ENCODE results near the gene OR2B2. TPM values are rescaled to one million over a fixed set of nuclear protein-coding genes. Genes with fewer than 3 reads are reported as not detected.

Gene OR2B2
- total RNA-seq, 1 experiment from 2014 or later = not detected

DNA sequence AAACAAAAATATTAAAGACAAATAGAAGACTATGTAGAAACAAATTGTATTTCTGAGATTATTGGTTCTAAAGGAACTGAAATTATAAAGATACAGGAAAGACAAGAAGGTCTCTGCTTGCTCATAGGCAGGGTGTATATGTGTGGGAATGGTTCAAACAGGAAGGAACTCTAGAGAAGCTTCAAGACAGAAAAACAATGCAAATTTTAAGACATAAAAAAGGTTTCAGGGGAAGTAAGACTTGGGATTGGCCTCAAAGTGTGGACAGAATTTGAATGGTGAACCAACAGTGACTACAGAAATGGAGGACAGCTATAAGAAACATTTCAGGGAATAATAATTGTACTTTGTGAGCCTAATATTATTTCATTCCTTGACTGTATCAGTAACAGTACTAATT lies 50.3 kb downstream of the OR2B2 start:
- Mint-ChIP-seq H3K27ac (no peak overlapping the region), H3K27me3 (ENCODE audit: low read depth) (peaks cover 4% of the 10 kb centered on the region; the same call in 1 of the 2 replicates), H3K9me3 (peaks cover 13% of the 10 kb centered on the region), H3K4me3 (no peak overlapping the region), H3K4me1 (peaks cover 7% of the 10 kb centered on the region), H3K36me3 (peaks cover 11% of the 10 kb centered on the region; the same call in 1 of the 2 replicates)
- CTCF ChIA-PET = interaction anchor here (1.5 kb wide), 1 partner anchor 33 kb away, joined by 3 read pairs; no protein-coding TSS in a partner anchor
- DNase-seq (ENCODE audit: low spot score) (no peak), ATAC-seq (no peak)
- no peak for TF ChIP-seq NR1H2 (CRISPR knock-in tag; IDR thresholded peaks at IDR 0.05)
- TF ChIP-seq, protein P1, sequence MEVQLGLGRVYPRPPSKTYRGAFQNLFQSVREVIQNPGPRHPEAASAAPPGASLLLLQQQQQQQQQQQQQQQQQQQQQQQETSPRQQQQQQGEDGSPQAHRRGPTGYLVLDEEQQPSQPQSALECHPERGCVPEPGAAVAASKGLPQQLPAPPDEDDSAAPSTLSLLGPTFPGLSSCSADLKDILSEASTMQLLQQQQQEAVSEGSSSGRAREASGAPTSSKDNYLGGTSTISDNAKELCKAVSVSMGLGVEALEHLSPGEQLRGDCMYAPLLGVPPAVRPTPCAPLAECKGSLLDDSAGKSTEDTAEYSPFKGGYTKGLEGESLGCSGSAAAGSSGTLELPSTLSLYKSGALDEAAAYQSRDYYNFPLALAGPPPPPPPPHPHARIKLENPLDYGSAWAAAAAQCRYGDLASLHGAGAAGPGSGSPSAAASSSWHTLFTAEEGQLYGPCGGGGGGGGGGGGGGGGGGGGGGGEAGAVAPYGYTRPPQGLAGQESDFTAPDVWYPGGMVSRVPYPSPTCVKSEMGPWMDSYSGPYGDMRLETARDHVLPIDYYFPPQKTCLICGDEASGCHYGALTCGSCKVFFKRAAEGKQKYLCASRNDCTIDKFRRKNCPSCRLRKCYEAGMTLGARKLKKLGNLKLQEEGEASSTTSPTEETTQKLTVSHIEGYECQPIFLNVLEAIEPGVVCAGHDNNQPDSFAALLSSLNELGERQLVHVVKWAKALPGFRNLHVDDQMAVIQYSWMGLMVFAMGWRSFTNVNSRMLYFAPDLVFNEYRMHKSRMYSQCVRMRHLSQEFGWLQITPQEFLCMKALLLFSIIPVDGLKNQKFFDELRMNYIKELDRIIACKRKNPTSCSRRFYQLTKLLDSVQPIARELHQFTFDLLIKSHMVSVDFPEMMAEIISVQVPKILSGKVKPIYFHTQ (CRISPR knock-in tag; IDR thresholded peaks at IDR 0.05) = no peak
- TF ChIP-seq, protein P2, sequence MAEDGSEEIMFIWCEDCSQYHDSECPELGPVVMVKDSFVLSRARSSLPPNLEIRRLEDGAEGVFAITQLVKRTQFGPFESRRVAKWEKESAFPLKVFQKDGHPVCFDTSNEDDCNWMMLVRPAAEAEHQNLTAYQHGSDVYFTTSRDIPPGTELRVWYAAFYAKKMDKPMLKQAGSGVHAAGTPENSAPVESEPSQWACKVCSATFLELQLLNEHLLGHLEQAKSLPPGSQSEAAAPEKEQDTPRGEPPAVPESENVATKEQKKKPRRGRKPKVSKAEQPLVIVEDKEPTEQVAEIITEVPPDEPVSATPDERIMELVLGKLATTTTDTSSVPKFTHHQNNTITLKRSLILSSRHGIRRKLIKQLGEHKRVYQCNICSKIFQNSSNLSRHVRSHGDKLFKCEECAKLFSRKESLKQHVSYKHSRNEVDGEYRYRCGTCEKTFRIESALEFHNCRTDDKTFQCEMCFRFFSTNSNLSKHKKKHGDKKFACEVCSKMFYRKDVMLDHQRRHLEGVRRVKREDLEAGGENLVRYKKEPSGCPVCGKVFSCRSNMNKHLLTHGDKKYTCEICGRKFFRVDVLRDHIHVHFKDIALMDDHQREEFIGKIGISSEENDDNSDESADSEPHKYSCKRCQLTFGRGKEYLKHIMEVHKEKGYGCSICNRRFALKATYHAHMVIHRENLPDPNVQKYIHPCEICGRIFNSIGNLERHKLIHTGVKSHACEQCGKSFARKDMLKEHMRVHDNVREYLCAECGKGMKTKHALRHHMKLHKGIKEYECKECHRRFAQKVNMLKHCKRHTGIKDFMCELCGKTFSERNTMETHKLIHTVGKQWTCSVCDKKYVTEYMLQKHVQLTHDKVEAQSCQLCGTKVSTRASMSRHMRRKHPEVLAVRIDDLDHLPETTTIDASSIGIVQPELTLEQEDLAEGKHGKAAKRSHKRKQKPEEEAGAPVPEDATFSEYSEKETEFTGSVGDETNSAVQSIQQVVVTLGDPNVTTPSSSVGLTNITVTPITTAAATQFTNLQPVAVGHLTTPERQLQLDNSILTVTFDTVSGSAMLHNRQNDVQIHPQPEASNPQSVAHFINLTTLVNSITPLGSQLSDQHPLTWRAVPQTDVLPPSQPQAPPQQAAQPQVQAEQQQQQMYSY (CRISPR knock-in tag; IDR thresholded peaks at IDR 0.05) = no peak
- TF ChIP-seq ZNF263 (CRISPR knock-in tag; IDR thresholded peaks at IDR 0.05; ENCODE audit: low read depth) = no peak
- TF ChIP-seq ELF4 (CRISPR knock-in tag; IDR thresholded peaks at IDR 0.05; ENCODE audit: low read depth) = no peak
- no peak for TF ChIP-seq RORB (CRISPR knock-in tag; IDR thresholded peaks at IDR 0.05)
- TF ChIP-seq GABPB1 (CRISPR knock-in tag; IDR thresholded peaks at IDR 0.05) = no peak
- no peak for TF ChIP-seq ZNF423 (CRISPR knock-in tag; IDR thresholded peaks at IDR 0.05)
- TF ChIP-seq, protein P3, sequence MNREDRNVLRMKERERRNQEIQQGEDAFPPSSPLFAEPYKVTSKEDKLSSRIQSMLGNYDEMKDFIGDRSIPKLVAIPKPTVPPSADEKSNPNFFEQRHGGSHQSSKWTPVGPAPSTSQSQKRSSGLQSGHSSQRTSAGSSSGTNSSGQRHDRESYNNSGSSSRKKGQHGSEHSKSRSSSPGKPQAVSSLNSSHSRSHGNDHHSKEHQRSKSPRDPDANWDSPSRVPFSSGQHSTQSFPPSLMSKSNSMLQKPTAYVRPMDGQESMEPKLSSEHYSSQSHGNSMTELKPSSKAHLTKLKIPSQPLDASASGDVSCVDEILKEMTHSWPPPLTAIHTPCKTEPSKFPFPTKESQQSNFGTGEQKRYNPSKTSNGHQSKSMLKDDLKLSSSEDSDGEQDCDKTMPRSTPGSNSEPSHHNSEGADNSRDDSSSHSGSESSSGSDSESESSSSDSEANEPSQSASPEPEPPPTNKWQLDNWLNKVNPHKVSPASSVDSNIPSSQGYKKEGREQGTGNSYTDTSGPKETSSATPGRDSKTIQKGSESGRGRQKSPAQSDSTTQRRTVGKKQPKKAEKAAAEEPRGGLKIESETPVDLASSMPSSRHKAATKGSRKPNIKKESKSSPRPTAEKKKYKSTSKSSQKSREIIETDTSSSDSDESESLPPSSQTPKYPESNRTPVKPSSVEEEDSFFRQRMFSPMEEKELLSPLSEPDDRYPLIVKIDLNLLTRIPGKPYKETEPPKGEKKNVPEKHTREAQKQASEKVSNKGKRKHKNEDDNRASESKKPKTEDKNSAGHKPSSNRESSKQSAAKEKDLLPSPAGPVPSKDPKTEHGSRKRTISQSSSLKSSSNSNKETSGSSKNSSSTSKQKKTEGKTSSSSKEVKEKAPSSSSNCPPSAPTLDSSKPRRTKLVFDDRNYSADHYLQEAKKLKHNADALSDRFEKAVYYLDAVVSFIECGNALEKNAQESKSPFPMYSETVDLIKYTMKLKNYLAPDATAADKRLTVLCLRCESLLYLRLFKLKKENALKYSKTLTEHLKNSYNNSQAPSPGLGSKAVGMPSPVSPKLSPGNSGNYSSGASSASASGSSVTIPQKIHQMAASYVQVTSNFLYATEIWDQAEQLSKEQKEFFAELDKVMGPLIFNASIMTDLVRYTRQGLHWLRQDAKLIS (CRISPR knock-in tag; IDR thresholded peaks at IDR 0.05; ENCODE audit: borderline replicate concordance) = no peak
- no peak for TF ChIP-seq TEAD1 (CRISPR knock-in tag; IDR thresholded peaks at IDR 0.05)
- no peak for TF ChIP-seq NFATC4 (CRISPR knock-in tag; IDR thresholded peaks at IDR 0.05)
- TF ChIP-seq SOX15 (CRISPR knock-in tag; IDR thresholded peaks at IDR 0.05) = no peak
- no peak for TF ChIP-seq ATF1 (CRISPR knock-in tag; IDR thresholded peaks at IDR 0.05)
- TF ChIP-seq, protein P4, sequence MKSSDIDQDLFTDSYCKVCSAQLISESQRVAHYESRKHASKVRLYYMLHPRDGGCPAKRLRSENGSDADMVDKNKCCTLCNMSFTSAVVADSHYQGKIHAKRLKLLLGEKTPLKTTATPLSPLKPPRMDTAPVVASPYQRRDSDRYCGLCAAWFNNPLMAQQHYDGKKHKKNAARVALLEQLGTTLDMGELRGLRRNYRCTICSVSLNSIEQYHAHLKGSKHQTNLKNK (CRISPR knock-in tag; IDR thresholded peaks at IDR 0.05) = no peak
- TF ChIP-seq, protein P5, sequence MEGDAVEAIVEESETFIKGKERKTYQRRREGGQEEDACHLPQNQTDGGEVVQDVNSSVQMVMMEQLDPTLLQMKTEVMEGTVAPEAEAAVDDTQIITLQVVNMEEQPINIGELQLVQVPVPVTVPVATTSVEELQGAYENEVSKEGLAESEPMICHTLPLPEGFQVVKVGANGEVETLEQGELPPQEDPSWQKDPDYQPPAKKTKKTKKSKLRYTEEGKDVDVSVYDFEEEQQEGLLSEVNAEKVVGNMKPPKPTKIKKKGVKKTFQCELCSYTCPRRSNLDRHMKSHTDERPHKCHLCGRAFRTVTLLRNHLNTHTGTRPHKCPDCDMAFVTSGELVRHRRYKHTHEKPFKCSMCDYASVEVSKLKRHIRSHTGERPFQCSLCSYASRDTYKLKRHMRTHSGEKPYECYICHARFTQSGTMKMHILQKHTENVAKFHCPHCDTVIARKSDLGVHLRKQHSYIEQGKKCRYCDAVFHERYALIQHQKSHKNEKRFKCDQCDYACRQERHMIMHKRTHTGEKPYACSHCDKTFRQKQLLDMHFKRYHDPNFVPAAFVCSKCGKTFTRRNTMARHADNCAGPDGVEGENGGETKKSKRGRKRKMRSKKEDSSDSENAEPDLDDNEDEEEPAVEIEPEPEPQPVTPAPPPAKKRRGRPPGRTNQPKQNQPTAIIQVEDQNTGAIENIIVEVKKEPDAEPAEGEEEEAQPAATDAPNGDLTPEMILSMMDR (IDR thresholded peaks at IDR 0.05) = no peak
- no peak for TF ChIP-seq EMX1 (CRISPR knock-in tag; IDR thresholded peaks at IDR 0.05)
- TF ChIP-seq TCF7 (CRISPR knock-in tag; IDR thresholded peaks at IDR 0.05; ENCODE audit: low read depth) = no peak
- TF ChIP-seq, protein P6, sequence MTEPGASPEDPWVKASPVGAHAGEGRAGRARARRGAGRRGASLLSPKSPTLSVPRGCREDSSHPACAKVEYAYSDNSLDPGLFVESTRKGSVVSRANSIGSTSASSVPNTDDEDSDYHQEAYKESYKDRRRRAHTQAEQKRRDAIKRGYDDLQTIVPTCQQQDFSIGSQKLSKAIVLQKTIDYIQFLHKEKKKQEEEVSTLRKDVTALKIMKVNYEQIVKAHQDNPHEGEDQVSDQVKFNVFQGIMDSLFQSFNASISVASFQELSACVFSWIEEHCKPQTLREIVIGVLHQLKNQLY (CRISPR knock-in tag; IDR thresholded peaks at IDR 0.05) = no peak
- TF ChIP-seq, protein P7, sequence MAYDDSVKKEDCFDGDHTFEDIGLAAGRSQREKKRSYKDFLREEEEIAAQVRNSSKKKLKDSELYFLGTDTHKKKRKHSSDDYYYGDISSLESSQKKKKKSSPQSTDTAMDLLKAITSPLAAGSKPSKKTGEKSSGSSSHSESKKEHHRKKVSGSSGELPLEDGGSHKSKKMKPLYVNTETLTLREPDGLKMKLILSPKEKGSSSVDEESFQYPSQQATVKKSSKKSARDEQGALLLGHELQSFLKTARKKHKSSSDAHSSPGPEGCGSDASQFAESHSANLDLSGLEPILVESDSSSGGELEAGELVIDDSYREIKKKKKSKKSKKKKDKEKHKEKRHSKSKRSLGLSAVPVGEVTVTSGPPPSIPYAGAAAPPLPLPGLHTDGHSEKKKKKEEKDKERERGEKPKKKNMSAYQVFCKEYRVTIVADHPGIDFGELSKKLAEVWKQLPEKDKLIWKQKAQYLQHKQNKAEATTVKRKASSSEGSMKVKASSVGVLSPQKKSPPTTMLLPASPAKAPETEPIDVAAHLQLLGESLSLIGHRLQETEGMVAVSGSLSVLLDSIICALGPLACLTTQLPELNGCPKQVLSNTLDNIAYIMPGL (CRISPR knock-in tag; IDR thresholded peaks at IDR 0.05) = no peak
- TF ChIP-seq, protein P8, sequence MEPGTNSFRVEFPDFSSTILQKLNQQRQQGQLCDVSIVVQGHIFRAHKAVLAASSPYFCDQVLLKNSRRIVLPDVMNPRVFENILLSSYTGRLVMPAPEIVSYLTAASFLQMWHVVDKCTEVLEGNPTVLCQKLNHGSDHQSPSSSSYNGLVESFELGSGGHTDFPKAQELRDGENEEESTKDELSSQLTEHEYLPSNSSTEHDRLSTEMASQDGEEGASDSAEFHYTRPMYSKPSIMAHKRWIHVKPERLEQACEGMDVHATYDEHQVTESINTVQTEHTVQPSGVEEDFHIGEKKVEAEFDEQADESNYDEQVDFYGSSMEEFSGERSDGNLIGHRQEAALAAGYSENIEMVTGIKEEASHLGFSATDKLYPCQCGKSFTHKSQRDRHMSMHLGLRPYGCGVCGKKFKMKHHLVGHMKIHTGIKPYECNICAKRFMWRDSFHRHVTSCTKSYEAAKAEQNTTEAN (CRISPR knock-in tag; IDR thresholded peaks at IDR 0.05) = no peak
- POLR2A ChIA-PET = interaction anchor here (0.6 to 4.3 kb wide), 3 partner anchors 24 to 1842 kb away, joined by 3 to 28 read pairs (median 8); a partner anchor contains a TSS

Data from WTC11 (cell line).